Fibroblast of lung (primary cell): ENCODE results near the gene C1orf198.

ENCODE experiments used
- CTCF ChIP-seq, 2 donors: IDR thresholded peaks in 1 of 2; conservative IDR thresholded peaks in 1 of 2; 1 replicate in 1 of 2; 2 replicates in 1 of 2; pipeline ENCODE4 v1.5.1; 2011 to 2012; ENCODE audit warnings: low read length in 2 of 2, control low read depth in 1 of 2, inconsistent platforms in 1 of 2, low read depth in 1 of 2, mild to moderate bottlenecking in 1 of 2
- EZH2 ChIP-seq: IDR thresholded peaks from 2 replicates; pipeline ENCODE4 v1.5.1; 2012; ENCODE audit warnings: low read length, control low read depth, mild to moderate bottlenecking; ENCODE audit errors: missing control alignments

- no peak for TF ChIP-seq EZH2
- TF ChIP-seq CTCF (conservative IDR thresholded peaks at IDR 0.05 in 1 of 2, IDR thresholded peaks at IDR 0.05 in 1 of 2; ENCODE audit: low read depth in 1 of 2, low read length in 2 of 2) = no peak
Measured at GRCh38 chr1:230827801-230828200, 40.5 kb downstream of the C1orf198 start.
